Immature natural killer cell (primary cell): ENCODE results near the gene DACH2. TPM values are rescaled to one million over a fixed set of nuclear protein-coding genes. Genes with fewer than 3 reads are reported as not detected.

Experiments used
- DNase-seq, 3 donors: peaks; one replicate each; pipeline ENCODE4 v3.0.0; 2022; ENCODE audit warnings: mixed read lengths in 1 of 3
- H3K27ac Mint-ChIP-seq, 6 donors: one replicate each; pipeline ENCODE4 v1.8.0; 2020; ENCODE audit warnings: mixed read lengths in 6 of 6, mild to moderate bottlenecking in 5 of 6, inconsistent platforms in 4 of 6, moderate library complexity in 3 of 6
- H3K27me3 Mint-ChIP-seq, 3 donors: one replicate each; pipeline ENCODE4 v1.8.0; 2020 to 2021; ENCODE audit warnings: low read depth in 3 of 3, mild to moderate bottlenecking in 3 of 3, mixed read lengths in 3 of 3, moderate library complexity in 3 of 3, inconsistent platforms in 1 of 3
- H3K36me3 Mint-ChIP-seq, 3 donors: one replicate each; pipeline ENCODE4 v1.8.0; 2020; ENCODE audit warnings: mixed read lengths in 3 of 3, inconsistent platforms in 2 of 3, mild to moderate bottlenecking in 2 of 3
- H3K4me1 Mint-ChIP-seq, 2 donors: one replicate each; pipeline ENCODE4 v1.8.0; 2020; ENCODE audit warnings: inconsistent platforms in 2 of 2, mild to moderate bottlenecking in 2 of 2, mixed read lengths in 2 of 2, moderate library complexity in 1 of 2
- H3K4me3 Mint-ChIP-seq, 5 donors: one replicate each; pipeline ENCODE4 v1.8.0; 2020; ENCODE audit warnings: mild to moderate bottlenecking in 5 of 5, mixed read lengths in 5 of 5, inconsistent platforms in 3 of 5, moderate library complexity in 3 of 5
- H3K9me3 Mint-ChIP-seq, 6 donors: one replicate each; pipeline ENCODE4 v1.8.0; 2020; ENCODE audit warnings: mild to moderate bottlenecking in 6 of 6, mixed read lengths in 6 of 6, inconsistent platforms in 4 of 6, moderate library complexity in 3 of 6
- polyA plus RNA-seq, 3 donors: library from polyadenylated mRNA; unstranded; fragments of 300-500 nt; fragmentation: Illumina TruSeq; gene quantifications; one replicate each; pipeline ENCODE4 v1.2.3, GENCODE V29; 2021

Gene DACH2
- polyA plus RNA-seq, 3 donors from 2014 or later, result not detected

- no peak for DNase-seq
- no peak overlapping the region for H3K4me3 Mint-ChIP-seq
- no peaks in the 10 kb centered on the region for H3K4me1 Mint-ChIP-seq
- no peak overlapping the region for H3K27ac Mint-ChIP-seq
- peaks cover 0 to 3% (median 0%) of the 10 kb centered on the region in 6 donors for H3K9me3 Mint-ChIP-seq
- no peaks in the 10 kb centered on the region for H3K36me3 Mint-ChIP-seq
- H3K27me3 Mint-ChIP-seq, result peaks cover 0 to 4% (median 2%) of the 10 kb centered on the region in 3 donors
These were observed 222.7 kb downstream of the DACH2 start for GRCh38 chrX:86370927-86371326.

- H3K36me3 Mint-ChIP-seq, result no peaks in the 10 kb centered on the region
- H3K27ac Mint-ChIP-seq, result no peak overlapping the region
- DNase-seq, result no peak
- no peak overlapping the region for H3K4me3 Mint-ChIP-seq
- no peaks in the 10 kb centered on the region for H3K4me1 Mint-ChIP-seq
- peaks cover 0 to 8% (median 2%) of the 10 kb centered on the region in 3 donors for H3K27me3 Mint-ChIP-seq
- H3K9me3 Mint-ChIP-seq, result no peaks in the 10 kb centered on the region
These were observed 231.0 kb downstream of the DACH2 start for GRCh38 chrX:86379209-86379608.

GRCh38 chrX:86383681-86384540 lies 235.7 kb downstream of the DACH2 start:
- peaks cover 0 to 6% (median 4%) of the 10 kb centered on the region in 3 donors for H3K27me3 Mint-ChIP-seq
- no peak for DNase-seq
- no peaks in the 10 kb centered on the region for H3K36me3 Mint-ChIP-seq
- H3K27ac Mint-ChIP-seq, result no peak overlapping the region
- no peaks in the 10 kb centered on the region for H3K4me1 Mint-ChIP-seq
- no peak overlapping the region for H3K4me3 Mint-ChIP-seq
- H3K9me3 Mint-ChIP-seq, result peaks cover 0 to 2% (median 0%) of the 10 kb centered on the region in 6 donors

- H3K27ac Mint-ChIP-seq, result no peak overlapping the region
- peaks cover 0 to 5% (median under 1%) of the 10 kb centered on the region in 6 donors for H3K9me3 Mint-ChIP-seq
- peaks cover 0 to 2% (median under 1%) of the 10 kb centered on the region in 3 donors for H3K27me3 Mint-ChIP-seq
- H3K4me3 Mint-ChIP-seq, result no peak overlapping the region
- no peak for DNase-seq
- no peaks in the 10 kb centered on the region for H3K36me3 Mint-ChIP-seq
- H3K4me1 Mint-ChIP-seq, result no peaks in the 10 kb centered on the region
These were observed 259.1 kb downstream of the DACH2 start for GRCh38 chrX:86407371-86407770.

- H3K27ac Mint-ChIP-seq, result no peak overlapping the region
- H3K27me3 Mint-ChIP-seq, result no peaks in the 10 kb centered on the region
- no peak for DNase-seq
These were observed 273.5 kb downstream of the DACH2 start for GRCh38 chrX:86421771-86422170.

GRCh38 chrX:86436116-86436515 lies 287.9 kb downstream of the DACH2 start:
- H3K27ac Mint-ChIP-seq, result no peak overlapping the region

More at GRCh38 chrX:86421771-86422170, 273.5 kb downstream of the DACH2 start:
- Mint-ChIP-seq H3K36me3 (no peaks in the 10 kb centered on the region), H3K4me1 (no peaks in the 10 kb centered on the region), H3K4me3 (no peak overlapping the region), H3K9me3 (peaks cover 0 to 16% (median 2%) of the 10 kb centered on the region in 6 donors)

GRCh38 chrX:86455495-86455894 lies 307.2 kb downstream of the DACH2 start:
- H3K36me3 Mint-ChIP-seq, result no peaks in the 10 kb centered on the region
- peaks cover 0 to 10% (median 3%) of the 10 kb centered on the region in 6 donors for H3K9me3 Mint-ChIP-seq
- H3K27ac Mint-ChIP-seq, result no peak overlapping the region
- H3K4me1 Mint-ChIP-seq, result no peaks in the 10 kb centered on the region
- H3K27me3 Mint-ChIP-seq, result peaks cover 0 to 6% (median 1%) of the 10 kb centered on the region in 3 donors
- H3K4me3 Mint-ChIP-seq, result no peak overlapping the region
- no peak for DNase-seq

More at GRCh38 chrX:86436116-86436515, 287.9 kb downstream of the DACH2 start:
- no peaks in the 10 kb centered on the region for H3K4me1 Mint-ChIP-seq
- H3K36me3 Mint-ChIP-seq, result no peaks in the 10 kb centered on the region
- DNase-seq, result no peak
- H3K27me3 Mint-ChIP-seq, result peaks cover 0 to 4% (median 0%) of the 10 kb centered on the region in 3 donors
- H3K9me3 Mint-ChIP-seq, result peaks cover 0 to 3% (median 0%) of the 10 kb centered on the region in 6 donors
- no peak overlapping the region for H3K4me3 Mint-ChIP-seq

GRCh38 chrX:86460760-86461159 lies 312.5 kb downstream of the DACH2 start:
- H3K4me3 Mint-ChIP-seq, result no peak overlapping the region
- H3K36me3 Mint-ChIP-seq, result no peaks in the 10 kb centered on the region
- DNase-seq, result no peak
- no peaks in the 10 kb centered on the region for H3K4me1 Mint-ChIP-seq
- H3K27ac Mint-ChIP-seq, result no peak overlapping the region
- peaks cover 0 to 7% (median 1%) of the 10 kb centered on the region in 6 donors for H3K9me3 Mint-ChIP-seq
- H3K27me3 Mint-ChIP-seq, result peaks cover 0 to 8% (median 4%) of the 10 kb centered on the region in 3 donors

- Mint-ChIP-seq H3K4me3 (no peak overlapping the region), H3K27ac (no peak overlapping the region), H3K27me3 (peaks cover 0 to 5% (median 3%) of the 10 kb centered on the region in 3 donors), H3K4me1 (no peaks in the 10 kb centered on the region), H3K36me3 (no peaks in the 10 kb centered on the region), H3K9me3 (peaks cover 0 to 3% (median 0%) of the 10 kb centered on the region in 6 donors)
- no peak for DNase-seq
These were observed 356.0 kb downstream of the DACH2 start for GRCh38 chrX:86504297-86504696.

GRCh38 chrX:86507331-86507730 lies 359.1 kb downstream of the DACH2 start:
- Mint-ChIP-seq H3K27ac (no peak overlapping the region), H3K4me1 (no peaks in the 10 kb centered on the region), H3K4me3 (no peak overlapping the region), H3K36me3 (no peaks in the 10 kb centered on the region), H3K27me3 (peaks cover 0 to 5% (median 3%) of the 10 kb centered on the region in 3 donors), H3K9me3 (peaks cover 0 to 3% (median 0%) of the 10 kb centered on the region in 6 donors)
- DNase-seq, result no peak

- Mint-ChIP-seq H3K4me1 (no peaks in the 10 kb centered on the region), H3K27ac (no peak overlapping the region), H3K27me3 (peaks cover 0 to 2% (median 1%) of the 10 kb centered on the region in 3 donors), H3K4me3 (no peak overlapping the region), H3K36me3 (no peaks in the 10 kb centered on the region), H3K9me3 (peaks cover 0 to 2% (median 0%) of the 10 kb centered on the region in 6 donors)
- DNase-seq, result no peak
These were observed 431.5 kb downstream of the DACH2 start for GRCh38 chrX:86579777-86580176.

GRCh38 chrX:86604607-86605006 lies 456.4 kb downstream of the DACH2 start:
- DNase-seq, result no peak
- H3K9me3 Mint-ChIP-seq, result peaks cover 5 to 14% (median 10%) of the 10 kb centered on the region in 6 donors
- H3K27ac Mint-ChIP-seq, result no peak overlapping the region
- H3K4me1 Mint-ChIP-seq, result no peaks in the 10 kb centered on the region
- no peaks in the 10 kb centered on the region for H3K36me3 Mint-ChIP-seq
- H3K27me3 Mint-ChIP-seq, result peaks cover 0 to 6% (median 1%) of the 10 kb centered on the region in 3 donors
- H3K4me3 Mint-ChIP-seq, result no peak overlapping the region

- Mint-ChIP-seq H3K9me3 (peaks cover 0 to 15% (median 5%) of the 10 kb centered on the region in 6 donors), H3K4me3 (no peak overlapping the region), H3K4me1 (no peaks in the 10 kb centered on the region), H3K27me3 (peaks cover 0 to 6% (median 0%) of the 10 kb centered on the region in 3 donors), H3K36me3 (no peaks in the 10 kb centered on the region), H3K27ac (no peak overlapping the region)
- DNase-seq, result no peak
These were observed 548.7 kb downstream of the DACH2 start for GRCh38 chrX:86696951-86697350.

GRCh38 chrX:86711531-86712180 lies 563.4 kb downstream of the DACH2 start:
- no peak for DNase-seq
- Mint-ChIP-seq H3K9me3 (peaks cover 0 to 5% (median under 1%) of the 10 kb centered on the region in 6 donors), H3K4me1 (no peaks in the 10 kb centered on the region), H3K27me3 (peaks cover 0 to 3% (median 0%) of the 10 kb centered on the region in 3 donors), H3K27ac (no peak overlapping the region), H3K4me3 (no peak overlapping the region), H3K36me3 (no peaks in the 10 kb centered on the region)
